Stimulated activated CD8-positive, alpha-beta memory T cell treated with anti-CD3 and anti-CD28 coated beads, Interleukin-7, amount 100 ng/mL, for 24 hours (primary cell): ENCODE measurements around the gene UST.
"Not testable (repeated sequence)": the region's sequence is repeated elsewhere in the genome, so short reads cannot be mapped to it uniquely, and the experiment has no call there.

ENCODE experiments used
- DNase-seq: peaks from one replicate; pipeline ENCODE4 v3.0.0-alpha.2; 2020; ENCODE audit warnings: low read depth

The UST gene

DNA sequence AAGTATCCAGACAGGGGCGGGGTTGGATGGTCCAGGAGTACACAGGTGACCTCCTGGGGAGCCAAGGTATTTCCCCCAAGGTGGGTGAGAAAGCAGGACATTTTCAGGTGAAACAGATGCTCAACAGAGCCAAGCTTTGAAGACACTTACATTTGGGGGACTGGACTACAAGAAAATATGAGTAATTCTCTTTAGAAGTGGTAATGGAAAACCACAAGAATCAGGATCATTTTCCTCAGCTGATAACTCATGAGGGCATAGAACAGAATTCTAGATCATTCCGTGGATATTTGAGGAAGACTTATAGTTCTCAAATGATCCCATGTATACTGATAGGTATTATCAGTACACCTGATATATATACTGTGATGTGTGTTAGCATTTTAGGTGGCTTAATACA, 89.9 kb downstream of the UST start:
- no peak for DNase-seq

DNA sequence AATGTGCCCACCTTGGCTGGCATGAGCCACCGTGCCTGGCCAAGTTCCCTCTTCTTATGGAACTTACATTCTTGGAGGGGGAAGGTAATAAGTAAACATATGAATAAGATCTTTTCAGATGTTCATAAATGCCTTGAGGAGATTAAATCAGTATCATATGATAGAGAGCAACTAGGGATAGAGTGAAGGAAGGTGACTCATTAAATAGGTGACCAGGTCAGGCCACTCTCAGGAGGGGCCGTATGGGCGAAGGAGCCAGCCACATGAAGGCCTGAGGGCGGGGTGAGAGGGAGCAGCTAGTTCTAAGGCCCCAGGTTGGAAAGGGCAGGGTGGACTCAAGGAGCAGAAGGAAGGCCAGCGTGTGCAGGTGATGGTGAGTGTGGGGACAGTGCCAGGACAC, 91.1 kb downstream of the UST start:
- DNase-seq, result no peak

DNA sequence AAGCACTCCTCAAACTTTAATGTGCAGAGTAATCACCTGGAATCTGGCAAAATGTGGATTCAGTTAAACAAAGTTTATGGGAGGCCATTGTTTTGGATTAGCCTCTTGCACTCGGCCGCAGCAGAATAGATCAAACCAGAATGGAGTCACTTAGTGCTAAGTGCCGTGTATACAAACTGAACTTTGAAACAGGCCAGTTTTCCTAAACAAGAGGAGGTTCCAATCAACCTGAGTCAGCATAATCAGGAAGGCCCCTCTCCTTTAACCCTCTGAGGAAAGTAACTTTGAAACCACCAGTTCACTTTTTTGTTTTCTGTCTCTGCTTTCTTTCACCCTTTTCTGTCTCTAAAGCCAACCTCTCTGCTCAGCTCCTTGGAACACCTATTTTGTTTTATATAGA, 92.2 kb downstream of the UST start:
- no peak for DNase-seq

DNA sequence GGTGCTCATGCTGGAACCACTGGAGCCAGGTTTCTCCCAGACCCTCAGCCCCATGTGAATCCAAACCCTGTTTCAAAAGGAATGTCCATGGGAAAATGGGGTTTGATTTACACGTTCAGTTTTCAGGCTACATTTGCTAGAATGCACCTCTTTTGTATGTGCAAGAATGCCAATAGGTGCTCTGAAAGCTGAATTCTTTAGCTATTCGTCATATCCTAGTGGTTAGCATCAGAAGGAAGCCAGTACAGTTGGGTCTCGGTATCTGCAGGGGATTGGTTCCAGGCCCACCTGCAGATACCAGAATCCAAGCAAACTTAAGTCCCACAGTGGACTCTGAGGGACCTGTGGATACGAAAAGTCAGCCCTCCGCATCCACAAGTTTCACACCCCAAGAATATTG, 93.4 kb downstream of the UST start:
- DNase-seq, result no peak

DNA sequence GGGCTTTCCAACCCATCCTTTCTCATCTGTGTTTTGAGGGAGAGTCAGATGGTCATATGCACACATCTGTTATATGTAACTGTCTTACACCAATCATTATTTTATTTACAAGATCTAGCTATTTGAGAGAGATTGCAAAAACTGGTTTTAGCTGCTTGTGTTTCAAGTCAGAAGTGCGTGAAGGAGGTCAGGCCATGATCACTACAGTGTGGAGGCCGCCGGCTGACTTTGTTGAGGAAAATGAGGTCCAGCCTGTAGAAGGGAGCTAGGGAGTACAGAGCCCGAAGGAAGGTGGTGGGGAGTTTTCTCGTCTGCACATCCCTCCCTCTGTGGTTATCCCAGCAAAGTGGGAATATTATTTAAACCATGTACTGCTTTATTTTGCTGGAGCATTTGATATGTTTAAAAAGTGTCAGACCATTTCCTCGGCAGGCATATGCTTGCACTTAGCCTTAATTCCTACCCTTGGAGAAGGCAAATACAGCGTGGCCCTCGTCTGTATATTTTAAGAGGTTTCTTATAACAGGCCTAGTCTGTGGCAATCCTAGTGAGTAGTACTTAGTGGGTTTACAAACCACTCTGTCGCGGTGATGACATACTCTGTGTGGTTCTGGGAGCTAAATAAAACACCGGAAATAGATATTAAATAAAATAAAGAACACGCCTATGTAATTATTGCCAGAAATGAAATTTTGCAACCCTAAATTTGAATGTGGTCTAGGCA, 95.6 kb downstream of the UST start:
- no peak for DNase-seq

DNA sequence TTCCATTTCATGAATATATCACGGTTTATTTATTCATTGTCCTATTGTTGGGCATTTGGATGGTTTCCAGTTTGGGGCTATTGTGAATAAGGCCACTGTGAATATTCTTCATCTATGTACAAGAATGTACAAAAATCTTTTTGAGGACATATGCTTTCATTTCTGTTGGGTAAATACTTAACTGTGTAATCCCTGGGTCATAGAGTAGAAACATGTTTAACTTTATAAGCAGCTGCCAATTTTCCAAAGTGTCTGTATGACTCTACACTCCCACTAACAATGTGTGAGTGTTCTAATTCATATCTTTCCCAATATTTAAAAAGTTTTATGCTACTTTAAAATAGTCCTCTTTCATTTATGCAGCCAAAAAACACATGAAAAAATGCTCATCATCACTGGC, 98.6 kb downstream of the UST start:
- DNase-seq, result no peak

DNA sequence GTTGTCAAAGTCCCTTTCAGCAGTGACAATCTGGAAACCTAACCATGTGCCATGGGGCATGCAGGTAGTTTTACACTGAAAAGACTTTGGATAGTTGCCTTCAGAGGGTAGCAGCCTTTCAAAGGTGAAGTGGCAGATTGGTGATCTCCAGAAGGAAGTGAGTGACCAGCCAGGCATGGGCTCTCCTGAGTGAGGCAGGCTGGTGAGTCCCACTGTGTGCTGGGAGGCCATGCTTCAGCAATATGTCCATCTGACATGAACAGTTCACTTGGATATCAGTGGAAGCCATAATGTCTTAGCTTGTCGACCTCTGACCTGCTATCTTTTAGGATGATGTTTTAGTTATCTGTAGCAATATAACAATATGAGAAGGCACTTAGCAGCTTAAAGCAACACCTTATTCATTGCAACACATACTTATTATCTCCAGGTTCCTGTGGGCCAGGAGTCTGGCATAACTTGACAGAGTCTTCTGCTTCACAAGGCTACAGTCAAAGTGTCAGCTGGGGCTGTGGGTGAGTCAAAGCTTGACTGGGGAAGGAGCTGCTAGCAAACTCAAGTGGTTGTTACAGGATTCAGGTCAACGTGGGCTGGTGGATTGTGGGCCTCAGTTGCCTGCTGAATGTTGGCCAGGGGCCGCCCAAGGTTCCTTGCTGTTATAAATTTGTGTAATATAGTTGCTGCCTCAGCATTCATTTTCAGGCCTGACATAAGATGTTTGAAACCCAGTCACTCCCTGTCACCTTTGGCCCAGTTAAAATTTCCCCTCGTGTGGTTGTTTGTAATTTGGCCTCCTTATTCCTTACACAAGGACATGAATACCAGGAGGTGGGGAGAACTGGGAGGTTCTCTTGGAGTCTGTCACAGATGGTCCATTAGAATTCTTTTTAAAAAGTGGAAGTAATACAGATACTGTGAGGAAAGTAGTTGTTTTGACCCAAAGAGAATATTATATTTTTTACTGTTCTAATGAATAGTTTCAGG, 100.2 kb downstream of the UST start:
- no peak for DNase-seq

DNA sequence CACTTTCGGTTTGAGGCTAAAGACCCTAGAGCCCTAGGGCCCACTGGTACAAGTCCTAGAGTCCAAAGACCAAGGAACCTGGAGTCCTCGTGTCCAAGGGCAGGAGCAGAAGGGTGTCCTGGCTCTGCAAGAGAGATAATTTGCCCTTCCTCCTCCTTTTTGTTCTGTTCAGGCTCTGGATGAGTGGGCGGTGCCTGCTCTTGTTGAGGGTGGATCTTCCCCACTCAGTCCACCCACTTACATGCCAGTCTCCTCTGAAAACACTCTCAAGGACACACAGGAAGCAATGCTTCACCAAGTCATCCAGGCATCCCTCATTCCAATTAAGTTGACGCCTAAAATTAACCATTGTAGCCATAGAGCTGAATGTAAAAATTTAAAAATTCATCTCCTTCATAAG, 102.1 kb downstream of the UST start:
- DNase-seq, result no peak

DNA sequence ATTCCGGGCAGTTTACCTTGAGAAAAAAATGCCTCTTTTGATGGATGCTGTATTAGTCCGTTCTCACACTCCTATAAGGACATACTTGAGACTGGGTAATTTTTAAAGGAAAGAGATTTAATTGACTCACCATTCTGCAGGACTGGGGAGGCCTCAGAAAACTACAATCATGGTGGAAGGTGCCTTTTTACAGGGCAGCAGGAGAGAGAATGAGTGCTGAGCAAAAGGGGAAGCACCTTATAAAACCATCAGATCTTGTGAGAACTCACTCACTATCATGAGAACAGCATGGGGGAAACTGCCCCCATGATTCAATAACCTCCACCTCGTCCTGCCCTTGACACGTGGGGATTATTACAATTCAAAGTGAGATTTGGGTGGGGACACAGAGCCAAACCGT, 102.6 kb downstream of the UST start:
- DNase-seq, result not testable (repeated sequence)

DNA sequence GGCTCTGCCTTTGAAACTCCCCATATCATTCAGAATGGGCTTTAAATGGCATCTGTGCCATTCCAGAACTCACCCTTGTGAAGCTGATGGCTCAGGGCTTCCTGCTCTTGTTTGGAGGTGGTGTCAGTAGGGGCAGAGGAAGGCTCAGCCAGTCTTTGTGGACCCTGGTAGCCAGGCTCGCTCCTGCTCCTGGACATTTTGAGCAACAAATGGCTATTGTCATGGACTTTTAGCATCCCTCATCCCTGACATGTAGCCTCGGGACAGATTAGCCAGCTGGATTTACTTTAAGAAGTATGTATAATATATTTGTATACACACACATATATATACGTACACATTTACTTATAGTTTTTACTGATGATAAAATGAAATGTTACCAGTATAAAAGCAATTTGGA, 104.1 kb downstream of the UST start:
- no peak for DNase-seq

DNA sequence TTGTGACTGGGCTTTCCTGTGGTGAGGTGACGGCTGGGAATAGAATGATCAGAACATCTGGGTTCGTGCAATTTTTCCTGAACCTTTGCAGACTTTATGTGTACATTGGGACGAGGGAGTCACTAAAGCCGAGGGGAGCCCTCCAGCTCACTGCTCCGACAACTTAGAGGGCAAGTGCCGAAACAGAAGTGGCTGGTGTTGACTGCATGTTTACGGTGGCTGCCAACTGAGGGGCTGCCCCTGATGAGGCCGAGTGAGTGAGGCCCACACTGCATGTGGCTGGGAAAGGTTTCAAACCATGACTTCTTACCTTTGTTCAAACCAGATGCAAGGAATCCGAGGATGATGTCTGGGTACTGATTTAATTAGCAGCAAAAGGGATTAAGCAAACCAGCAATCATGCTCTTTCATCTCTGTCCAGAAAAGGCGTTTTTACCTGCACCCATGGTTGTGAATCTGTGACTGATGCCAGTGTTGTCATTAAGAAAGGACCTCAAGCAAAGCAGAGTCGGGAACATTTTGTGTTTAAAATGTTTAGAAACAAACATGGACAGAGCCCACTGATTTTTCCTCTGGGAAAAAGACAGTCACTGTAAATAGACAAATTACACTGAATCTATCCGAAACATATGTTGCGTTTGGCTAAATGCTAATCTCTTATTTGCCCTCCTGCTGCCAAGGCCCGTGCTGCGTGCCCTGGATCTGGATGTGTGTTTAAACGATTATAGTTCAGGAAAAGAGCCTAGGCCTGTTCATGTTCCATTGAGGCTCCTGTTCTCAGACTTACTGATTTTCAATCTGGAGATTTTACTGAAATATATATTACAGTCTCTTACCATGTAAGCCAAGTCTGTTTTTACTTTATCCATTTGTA, 105.1 kb downstream of the UST start:
- no peak for DNase-seq

DNA sequence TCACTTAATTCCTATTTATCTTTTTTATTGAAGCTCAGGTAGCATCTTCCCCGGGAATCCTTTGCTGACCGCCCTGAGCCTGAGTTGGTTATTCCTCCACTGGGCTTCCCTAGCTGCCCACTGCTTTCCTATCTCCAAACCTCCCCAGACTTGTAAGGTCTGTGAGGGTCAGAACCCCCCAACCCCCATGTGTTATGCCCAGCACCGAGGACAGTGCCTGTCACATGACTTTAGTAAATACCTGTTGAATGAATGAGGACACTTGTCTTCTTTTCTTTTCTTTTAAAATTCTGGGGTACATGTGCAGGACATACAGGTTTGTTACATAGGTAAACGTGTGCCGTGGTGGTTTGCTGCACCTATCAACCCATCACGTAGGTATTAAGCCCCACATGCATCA, 105.9 kb downstream of the UST start:
- no peak for DNase-seq

DNA sequence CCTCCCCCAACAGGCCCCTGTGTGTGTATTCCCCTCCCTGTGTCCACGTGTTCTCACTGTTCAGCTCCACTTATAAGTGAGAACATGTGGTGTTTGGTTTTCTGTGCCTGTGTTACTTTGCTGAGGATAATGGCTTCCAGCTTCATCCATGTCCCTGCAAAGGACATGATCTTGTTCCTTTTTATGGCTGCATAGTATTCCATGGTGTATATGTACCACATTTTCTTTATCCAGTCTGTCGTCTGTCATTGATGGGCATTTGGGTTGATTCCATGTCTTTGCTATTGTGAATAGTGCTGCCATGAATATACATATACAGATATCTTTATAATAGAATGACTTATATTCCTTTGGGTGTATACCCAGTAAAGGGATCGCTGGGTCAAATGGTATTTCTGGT, 106.3 kb downstream of the UST start:
- DNase-seq, result not testable (repeated sequence)

DNA sequence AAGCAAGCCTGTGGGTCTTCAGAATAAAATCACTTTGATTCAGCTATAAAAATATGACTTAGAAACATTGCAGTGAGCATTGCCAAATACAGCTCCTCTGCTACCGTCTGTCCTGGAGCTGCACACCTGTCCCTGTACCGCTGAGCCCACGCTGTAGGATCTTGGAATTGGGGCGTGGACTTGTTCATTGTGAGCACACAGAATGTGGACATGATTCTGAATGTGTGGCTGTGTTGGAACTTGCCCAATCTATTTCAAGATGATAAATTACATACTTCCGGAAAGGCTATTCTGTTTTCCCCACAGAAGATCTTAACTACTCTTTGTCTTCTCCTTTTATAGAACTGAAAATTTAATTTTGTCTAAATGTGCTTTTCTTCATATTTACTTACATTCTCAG, 107.3 kb downstream of the UST start:
- no peak for DNase-seq

DNA sequence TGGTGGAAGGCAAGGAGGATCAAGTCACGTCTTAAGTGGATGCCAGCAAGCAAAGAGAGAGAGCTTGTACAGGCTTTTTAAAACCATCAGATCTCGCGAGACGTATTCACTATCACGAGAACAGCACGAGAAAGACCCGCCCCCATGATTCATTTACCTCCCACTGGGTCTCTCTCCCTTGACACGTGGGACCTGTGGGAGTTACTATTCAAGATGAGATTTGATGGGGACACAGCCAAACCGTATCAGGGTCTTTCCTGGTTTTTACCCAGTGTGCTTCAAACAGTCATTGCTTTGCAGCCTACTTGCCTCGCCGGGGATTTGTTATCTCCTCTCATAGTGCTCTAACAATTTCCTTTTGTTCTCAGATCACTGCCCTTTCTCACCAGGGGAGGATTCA, 108.2 kb downstream of the UST start:
- DNase-seq, result no peak

DNA sequence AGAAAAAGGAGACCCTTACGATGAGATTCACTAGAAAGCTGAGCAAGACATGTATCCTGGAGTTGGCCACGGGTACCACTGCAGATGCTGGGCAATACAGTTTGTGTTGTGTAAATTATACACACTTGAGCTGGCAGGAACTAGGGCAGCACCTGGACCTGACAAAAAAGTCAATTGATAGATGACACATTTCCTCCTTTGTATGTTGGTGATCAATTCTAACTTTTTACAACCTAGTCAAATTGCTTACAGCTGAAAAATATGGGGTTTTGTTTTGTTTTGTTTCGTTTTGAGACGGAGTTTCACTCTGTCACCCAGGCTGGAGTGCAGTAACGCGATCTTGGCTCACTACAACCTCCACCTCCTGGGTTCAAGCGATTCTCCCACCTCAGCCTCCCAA, 108.9 kb downstream of the UST start:
- no peak for DNase-seq

DNA sequence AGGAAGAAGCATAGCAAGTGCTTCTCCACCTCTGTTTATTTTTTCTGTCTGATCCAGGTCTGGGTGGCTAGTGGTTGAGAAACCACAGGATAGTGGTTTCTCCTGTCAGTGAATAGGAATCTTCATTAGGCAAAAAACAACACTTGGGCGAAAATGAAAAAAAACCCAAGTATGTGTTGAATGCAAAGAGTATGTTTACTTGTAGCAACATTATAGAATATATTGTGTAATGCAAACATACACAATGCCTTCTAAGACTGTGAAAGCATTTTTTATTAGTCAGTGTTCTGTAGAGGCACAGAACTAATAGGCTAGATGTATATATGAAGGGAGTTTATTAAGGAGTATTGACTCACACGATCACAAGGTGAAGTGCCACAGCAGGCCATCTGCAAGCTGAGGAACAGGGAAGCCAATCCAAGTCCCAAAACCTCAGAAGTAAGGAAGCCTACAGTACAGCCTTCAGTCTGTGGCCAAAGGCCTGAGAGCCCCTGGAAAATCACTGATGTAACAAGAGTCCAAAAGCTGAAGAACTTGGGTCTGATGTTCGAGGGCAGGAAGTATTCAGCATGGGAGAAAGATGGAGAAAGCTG, 111.1 kb downstream of the UST start:
- DNase-seq, result no peak

DNA sequence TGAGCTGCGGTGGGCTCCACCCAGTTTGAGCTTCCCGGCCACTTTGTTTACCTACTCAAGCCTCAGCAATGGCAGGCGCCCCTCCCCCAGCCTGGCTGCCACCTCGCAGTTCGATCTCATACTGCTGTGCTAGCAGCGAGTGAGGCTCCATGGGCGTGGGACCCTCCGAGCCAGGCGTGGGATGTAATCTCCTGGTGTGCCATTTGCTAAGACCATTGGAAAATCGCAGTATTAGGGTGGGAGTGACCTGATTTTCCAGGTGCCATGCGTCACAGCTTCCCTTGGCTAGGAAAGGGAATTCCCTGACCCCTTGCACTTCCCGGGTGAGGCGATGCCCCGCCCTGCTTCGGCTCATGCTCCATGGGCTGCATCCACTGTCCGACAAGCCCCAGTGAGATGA, 117.3 kb downstream of the UST start:
- not testable (repeated sequence) for DNase-seq

DNA sequence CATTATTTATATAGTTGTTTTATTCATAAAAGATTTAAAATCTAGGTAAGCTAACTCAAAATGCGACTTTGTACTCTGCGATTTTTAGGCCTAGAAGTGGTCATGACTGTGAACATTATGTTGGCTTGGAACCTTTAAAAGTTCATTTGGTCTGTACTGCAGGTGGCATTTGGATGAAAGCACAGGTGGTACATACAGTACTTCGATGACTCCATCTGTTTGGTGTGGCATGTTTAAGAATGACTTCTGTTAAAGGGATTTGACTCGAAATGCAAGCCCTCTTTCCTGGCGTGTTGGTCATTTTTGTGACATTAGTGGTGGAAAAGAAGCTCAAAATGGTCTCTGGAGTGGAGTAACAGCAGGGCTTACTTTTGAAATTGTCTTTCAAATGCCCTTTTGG, 118.1 kb downstream of the UST start:
- DNase-seq, result no peak

DNA sequence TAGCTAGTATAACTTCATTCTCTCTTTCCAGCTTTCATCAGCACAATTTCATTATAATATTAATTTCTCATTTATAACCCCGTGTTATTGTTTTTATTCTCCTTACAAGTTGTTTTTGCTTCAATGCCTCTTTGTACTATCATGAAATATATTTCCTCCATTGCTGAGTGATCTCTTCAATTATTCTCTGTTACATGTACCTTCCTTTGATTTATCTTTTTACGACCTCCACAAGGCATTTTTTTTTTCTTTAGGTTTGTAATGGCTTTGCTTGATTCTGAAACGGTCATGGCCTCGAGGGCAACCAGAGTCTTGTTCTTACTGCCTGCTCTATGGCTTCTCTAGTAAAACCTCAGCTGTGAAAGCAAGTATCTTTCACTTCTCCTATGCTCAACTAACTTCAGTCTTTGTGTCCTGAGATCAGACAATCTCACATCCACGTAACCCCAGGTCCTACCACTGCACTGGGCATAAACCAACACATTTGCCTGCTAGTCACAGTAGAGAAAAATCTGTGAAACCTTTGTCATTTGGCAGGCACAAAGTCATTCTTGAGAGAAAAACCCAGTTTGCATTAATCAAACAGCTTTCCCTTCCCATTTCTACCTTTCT, 119.9 kb downstream of the UST start:
- no peak for DNase-seq

DNA sequence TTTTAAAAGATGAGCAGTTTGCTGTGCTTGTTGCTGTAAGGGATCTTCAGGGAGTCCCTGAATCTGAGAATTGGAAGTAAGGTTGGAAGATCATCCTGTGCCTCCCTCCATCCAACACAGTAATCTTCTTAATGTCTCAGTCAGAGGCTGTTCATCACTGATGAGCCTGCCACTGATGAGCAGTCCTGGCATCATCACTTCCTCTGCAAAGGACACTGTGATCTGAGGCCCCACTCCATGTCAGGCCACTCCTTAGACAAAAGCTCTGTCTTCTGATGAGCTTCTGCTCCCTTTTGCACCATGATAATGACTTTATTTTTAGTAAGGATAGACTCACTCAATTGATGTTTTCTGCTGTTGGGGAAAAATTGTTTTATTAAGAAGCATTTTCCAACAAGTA, 121.0 kb downstream of the UST start:
- DNase-seq, result no peak

DNA sequence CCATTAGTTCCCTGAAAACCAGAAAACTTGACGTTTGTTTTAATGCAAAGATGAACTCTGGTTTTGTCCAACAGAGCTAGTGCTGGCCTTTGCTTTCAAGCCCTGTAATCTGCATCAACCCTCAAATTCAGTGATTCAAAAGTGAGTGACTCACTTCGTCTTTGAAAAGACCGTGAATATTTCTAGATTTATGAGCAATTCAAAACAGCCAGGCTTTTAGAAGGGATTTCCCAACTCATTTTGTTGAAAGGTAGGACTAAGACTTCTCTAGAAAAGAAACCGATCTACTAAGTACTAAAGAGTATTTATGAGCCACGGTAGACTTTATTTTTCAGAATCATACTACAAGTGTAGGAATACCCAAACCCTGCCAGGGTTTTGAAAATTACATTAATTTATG, 121.5 kb downstream of the UST start:
- DNase-seq, result no peak
